ENCODE data around the gene JAG1.

JAG1 gene

GRCh38 chr20:10686356-10687133, 12.7 kb upstream of the JAG1 start:
- TF ChIP-seq CTCF (conservative IDR thresholded peaks at IDR 0.05; ENCODE audit: control insufficient read depth, insufficient read depth, low read depth, low read length) = no peak
- no peak for DNase-seq (ENCODE audit: low read depth)
- H3K4me3 ChIP-seq (ENCODE audit: control insufficient read depth, low read depth, low read length) = no peak overlapping the region

GRCh38 chr20:10683537-10683936, 9.7 kb upstream of the JAG1 start:
- no peak for DNase-seq (ENCODE audit: low read depth)
- TF ChIP-seq CTCF (conservative IDR thresholded peaks at IDR 0.05; ENCODE audit: control insufficient read depth, insufficient read depth, low read depth, low read length) = no peak

GRCh38 chr20:10682939-10683338, 9.1 kb upstream of the JAG1 start:
- DNase-seq (ENCODE audit: low read depth) = peak; percentile 35
- no peak for TF ChIP-seq CTCF (conservative IDR thresholded peaks at IDR 0.05; ENCODE audit: control insufficient read depth, insufficient read depth, low read depth, low read length)

More at GRCh38 chr20:10683537-10683936, 9.7 kb upstream of the JAG1 start:
- no peak overlapping the region for H3K4me3 ChIP-seq (ENCODE audit: control insufficient read depth, low read depth, low read length)

GRCh38 chr20:10681494-10681893, 7.7 kb upstream of the JAG1 start:
- no peak for TF ChIP-seq CTCF (conservative IDR thresholded peaks at IDR 0.05; ENCODE audit: control insufficient read depth, insufficient read depth, low read depth, low read length)
- no peak for DNase-seq (ENCODE audit: low read depth)

More at GRCh38 chr20:10682939-10683338, 9.1 kb upstream of the JAG1 start:
- H3K4me3 ChIP-seq (ENCODE audit: control insufficient read depth, low read depth, low read length) = no peak overlapping the region

GRCh38 chr20:10680571-10680970, 6.8 kb upstream of the JAG1 start:
- no peak overlapping the region for H3K4me3 ChIP-seq (ENCODE audit: control insufficient read depth, low read depth, low read length)
- TF ChIP-seq CTCF (conservative IDR thresholded peaks at IDR 0.05; ENCODE audit: control insufficient read depth, insufficient read depth, low read depth, low read length) = no peak

More at GRCh38 chr20:10681494-10681893, 7.7 kb upstream of the JAG1 start:
- H3K4me3 ChIP-seq (ENCODE audit: control insufficient read depth, low read depth, low read length) = no peak overlapping the region

GRCh38 chr20:10679269-10679668, 5.5 kb upstream of the JAG1 start:
- TF ChIP-seq CTCF (conservative IDR thresholded peaks at IDR 0.05; ENCODE audit: control insufficient read depth, insufficient read depth, low read depth, low read length) = no peak
- peak; percentile 17 for DNase-seq (ENCODE audit: low read depth)
- H3K4me3 ChIP-seq (ENCODE audit: control insufficient read depth, low read depth, low read length) = no peak overlapping the region

More at GRCh38 chr20:10680571-10680970, 6.8 kb upstream of the JAG1 start:
- no peak for DNase-seq (ENCODE audit: low read depth)

Measured in fibroblast of mammary gland (primary cell).